ENCODE data around the gene SORBS1.

- no peak for TF ChIP-seq CTCF (IDR thresholded peaks at IDR 0.05; ENCODE audit: insufficient read depth, low read depth, low read length)
- no peak for TF ChIP-seq EZH2 (IDR thresholded peaks at IDR 0.05; ENCODE audit: insufficient read depth, low read length)
Observed at GRCh38 chr10:95287281-95287680, 273.9 kb downstream of the SORBS1 start.

All from astrocyte (in vitro differentiated cells and primary cell).